ENCODE data around the gene MRPS31. TPM values are rescaled to one million over a fixed set of nuclear protein-coding genes. Genes with fewer than 3 reads are reported as not detected.

Gene MRPS31
- total RNA-seq (2014; rRNA removed; shearing (Covaris generic)): 27.0 and 37.3 TPM in 2 replicates
- 51.6 and 60.2 TPM in 2 replicates for total RNA-seq (2022)
- Bru-seq, nascent RNA: percentile 84 among the genes with signal in this experiment
- percentile 80 among the genes with signal in this experiment for BruChase-seq, experiment 1, labeled RNA remaining after a 6-hour chase
- percentile 83 among the genes with signal in this experiment for BruChase-seq, experiment 2, labeled RNA remaining after a 2-hour chase
- long read RNA-seq, transcript MRPS31-201 (7 exons, 1,462 nt): major isoform, 111 of 129 reads
- long read RNA-seq, partial matches to known transcripts: 8 of 129 reads
- long read RNA-seq, other reads (novel, unspliced or antisense): 9 of 129 reads

- DNase-seq (ENCODE audit: low spot score): peak; percentile 96
- TF ChIP-seq EZH2phosphoT487 (IDR thresholded peaks at IDR 0.05; ENCODE audit: borderline replicate concordance, low read depth, low read length) (no peak), CTCF (conservative IDR thresholded peaks at IDR 0.05; ENCODE audit: low read length) (no peak; the same call in 1 of the 2 replicates)
- Histone ChIP-seq H4K20me1 (ENCODE audit: insufficient read depth, low read length) (no peaks in the 10 kb centered on the region), H3K4me3 (ENCODE audit: low read depth, low read length, poor library complexity, severe bottlenecking) (peak within 1 kb of the TSS; percentile 86), H3K79me2 (ENCODE audit: insufficient read depth, low read depth, low read length) (peaks cover 2% of the 10 kb centered on the region), H3K4me1 (ENCODE audit: insufficient read depth, low read length, poor library complexity, severe bottlenecking) (peaks cover 27% of the 10 kb centered on the region), H3K36me3 (ENCODE audit: insufficient read depth, low read length) (peaks cover 15% of the 10 kb centered on the region), H3K27ac (ENCODE audit: low read depth, low read length, poor library complexity, severe bottlenecking) (peak within 1 kb of the TSS; percentile 72), H3K9me2 (ENCODE audit: insufficient read depth, low read length) (no peaks in the 10 kb centered on the region), H2AFZ (ENCODE audit: low read length) (peak within 1 kb of the TSS; percentile 78), H3K4me2 (ENCODE audit: low read length) (peak within 1 kb of the TSS; percentile 88), H3K9me3 (ENCODE audit: low read length) (no peaks in the 10 kb centered on the region)
- intact Hi-C loops (cut with micrococcal nuclease; ENCODE audit: unreplicated experiment): loop anchor here (10.0 kb wide), 1 partner anchor 186 kb away; no protein-coding TSS in a partner anchor
- ChIA-PET CTCF (ENCODE audit: unreplicated experiment) (interaction anchor here (1.3 kb wide), 1 partner anchor 77 kb away, joined by 3 read pairs; no protein-coding TSS in a partner anchor), POLR2A (interaction anchor here (0.6 to 2.8 kb wide), 9 partner anchors 11 to 339 kb away, joined by 3 to 13 read pairs (median 5); no protein-coding TSS in a partner anchor)
- BruUV-seq (replicated peaks): TSS peak; percentile 73
Measured at GRCh38 chr13:40770934-40771618, at the start of gene MRPS31. TSS of gene MRPS31 (minus strand) at chr13:40771190. CDS start at chr13:40771136, 54 bp downstream.

DNA sequence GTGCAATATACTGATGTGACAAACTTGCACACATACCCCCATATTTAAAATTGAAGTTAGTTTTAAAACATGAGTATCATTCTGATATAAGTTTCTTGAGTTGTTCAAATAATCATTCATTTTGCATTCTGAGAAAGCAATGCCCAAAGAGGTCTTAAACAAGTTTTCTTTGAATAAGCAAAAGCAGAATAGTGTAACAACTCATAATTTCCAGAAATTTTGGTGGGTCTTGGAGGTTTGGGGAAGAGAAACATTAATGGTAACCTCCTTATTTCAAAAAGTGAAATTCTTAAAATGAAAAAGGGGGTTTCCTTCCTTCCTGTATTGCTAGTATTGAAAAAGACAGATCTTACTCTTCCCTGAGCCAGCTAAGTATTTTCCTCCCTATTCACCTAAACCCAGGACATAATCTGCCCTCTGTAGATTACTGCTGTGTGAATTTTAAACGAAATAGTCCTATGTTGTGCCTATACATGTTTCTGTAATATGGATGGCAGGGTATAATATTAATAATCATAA is 48.9 kb upstream of the MRPS31 start:
- no peaks in the 10 kb centered on the region for H3K9me2 ChIP-seq (ENCODE audit: insufficient read depth, low read length)
- ChIA-PET CTCF (ENCODE audit: unreplicated experiment) (no interaction called here), POLR2A (interaction anchor here (1.0 kb wide), 1 partner anchor 20 kb away, joined by 3 read pairs; no protein-coding TSS in a partner anchor)
- H3K4me1 ChIP-seq (ENCODE audit: insufficient read depth, low read length, poor library complexity, severe bottlenecking): no peaks in the 10 kb centered on the region
- H4K20me1 ChIP-seq (ENCODE audit: insufficient read depth, low read length): no peaks in the 10 kb centered on the region
- no peaks in the 10 kb centered on the region for H3K79me2 ChIP-seq (ENCODE audit: insufficient read depth, low read depth, low read length)
- no peaks in the 10 kb centered on the region for H3K9me3 ChIP-seq (ENCODE audit: low read length)
- no peak for TF ChIP-seq EZH2phosphoT487 (IDR thresholded peaks at IDR 0.05; ENCODE audit: borderline replicate concordance, low read depth, low read length)
- no peak for TF ChIP-seq CTCF (conservative IDR thresholded peaks at IDR 0.05; ENCODE audit: low read length)
- BruUV-seq (replicated peaks): no TSS peak
- peaks cover 8% of the 10 kb centered on the region; the same call in 1 of the 2 replicates for H3K36me3 ChIP-seq (ENCODE audit: insufficient read depth, low read length)
- H3K27ac ChIP-seq (ENCODE audit: low read depth, low read length, poor library complexity, severe bottlenecking): no peak overlapping the region
- intact Hi-C loops (cut with micrococcal nuclease; ENCODE audit: unreplicated experiment): loop anchor here (5.0 kb wide), 1 partner anchor 37 kb away; no protein-coding TSS in a partner anchor
- H2AFZ ChIP-seq (ENCODE audit: low read length): no peak overlapping the region
- no peak overlapping the region for H3K4me3 ChIP-seq (ENCODE audit: low read depth, low read length, poor library complexity, severe bottlenecking)
- DNase-seq (ENCODE audit: low spot score): no peak
- H3K4me2 ChIP-seq (ENCODE audit: low read length): no peak overlapping the region

Data from OCI-LY7 (cell line).